GM18526 (cell line): ENCODE data around the gene CRIM1.

Experiments
- POLR2A ChIP-seq: IDR thresholded peaks from 3 replicates; pipeline ENCODE4 v1.6.1; 2011; ENCODE audit not compliant: insufficient read length; ENCODE audit errors: extremely low read depth

The CRIM1 gene

GRCh38 chr2:36420569-36421181 lies 65.1 kb downstream of the CRIM1 start:
- TF ChIP-seq POLR2A: no peak

GRCh38 chr2:36421379-36421778 lies 65.8 kb downstream of the CRIM1 start:
- no peak for TF ChIP-seq POLR2A

- no peak for TF ChIP-seq POLR2A
Measured at GRCh38 chr2:36423172-36423571, 67.6 kb downstream of the CRIM1 start.

- no peak for TF ChIP-seq POLR2A
Measured at GRCh38 chr2:36423619-36424120, 68.1 kb downstream of the CRIM1 start.

- no peak for TF ChIP-seq POLR2A
Measured at GRCh38 chr2:36425608-36426355, 70.2 kb downstream of the CRIM1 start.

GRCh38 chr2:36427790-36428243 lies 72.2 kb downstream of the CRIM1 start:
- no peak for TF ChIP-seq POLR2A

- no peak for TF ChIP-seq POLR2A
Measured at GRCh38 chr2:36430549-36430948, 75.0 kb downstream of the CRIM1 start.

GRCh38 chr2:36432479-36432878 lies 76.9 kb downstream of the CRIM1 start:
- no peak for TF ChIP-seq POLR2A

- TF ChIP-seq POLR2A: no peak
Measured at GRCh38 chr2:36433311-36434217, 78.0 kb downstream of the CRIM1 start.

- TF ChIP-seq POLR2A: no peak
Measured at GRCh38 chr2:36438449-36438977, 82.9 kb downstream of the CRIM1 start.

- TF ChIP-seq POLR2A: no peak
Measured at GRCh38 chr2:36439084-36439483, 83.5 kb downstream of the CRIM1 start.

- TF ChIP-seq POLR2A: no peak
Measured at GRCh38 chr2:36441065-36441625, 85.6 kb downstream of the CRIM1 start.

GRCh38 chr2:36441816-36442215 lies 86.2 kb downstream of the CRIM1 start:
- TF ChIP-seq POLR2A: no peak

- TF ChIP-seq POLR2A: no peak
Measured at GRCh38 chr2:36444216-36444936, 88.8 kb downstream of the CRIM1 start.
